HG02943 (cell line): ENCODE measurements around the gene CASKIN2.
"Not testable (repeated sequence)": the region's sequence is repeated elsewhere in the genome, so short reads cannot be mapped to it uniquely, and the experiment has no call there.

Experiments
- ATAC-seq: cut with Tn5 transposase; IDR thresholded peaks from one replicate; pipeline ENCODE4 v1.9.1; 2021; ENCODE audit warnings: mild to moderate bottlenecking, low read depth, moderate library complexity; ENCODE audit not compliant: unreplicated experiment

The CASKIN2 gene

DNA sequence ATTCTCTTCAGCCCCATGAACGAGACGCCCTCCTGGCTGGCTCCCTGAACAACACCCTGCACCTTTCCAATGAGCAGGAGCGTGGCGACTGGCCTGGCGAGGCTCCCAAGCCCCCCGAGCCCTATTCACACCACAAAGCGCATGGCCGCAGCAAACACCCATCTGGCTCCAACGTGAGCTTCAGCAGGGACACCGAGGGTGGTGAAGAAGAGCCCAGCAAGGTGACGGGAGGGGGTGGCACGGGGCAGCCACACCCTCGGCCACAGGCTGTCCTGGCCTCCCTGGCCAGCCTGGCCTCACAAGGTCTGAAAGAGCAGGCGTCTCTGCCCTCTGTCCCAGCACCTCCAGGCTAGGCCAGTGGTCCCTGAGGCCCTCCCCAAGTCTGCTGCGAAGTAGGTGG lies 23.7 kb downstream of the CASKIN2 start:
- no peak for ATAC-seq

DNA sequence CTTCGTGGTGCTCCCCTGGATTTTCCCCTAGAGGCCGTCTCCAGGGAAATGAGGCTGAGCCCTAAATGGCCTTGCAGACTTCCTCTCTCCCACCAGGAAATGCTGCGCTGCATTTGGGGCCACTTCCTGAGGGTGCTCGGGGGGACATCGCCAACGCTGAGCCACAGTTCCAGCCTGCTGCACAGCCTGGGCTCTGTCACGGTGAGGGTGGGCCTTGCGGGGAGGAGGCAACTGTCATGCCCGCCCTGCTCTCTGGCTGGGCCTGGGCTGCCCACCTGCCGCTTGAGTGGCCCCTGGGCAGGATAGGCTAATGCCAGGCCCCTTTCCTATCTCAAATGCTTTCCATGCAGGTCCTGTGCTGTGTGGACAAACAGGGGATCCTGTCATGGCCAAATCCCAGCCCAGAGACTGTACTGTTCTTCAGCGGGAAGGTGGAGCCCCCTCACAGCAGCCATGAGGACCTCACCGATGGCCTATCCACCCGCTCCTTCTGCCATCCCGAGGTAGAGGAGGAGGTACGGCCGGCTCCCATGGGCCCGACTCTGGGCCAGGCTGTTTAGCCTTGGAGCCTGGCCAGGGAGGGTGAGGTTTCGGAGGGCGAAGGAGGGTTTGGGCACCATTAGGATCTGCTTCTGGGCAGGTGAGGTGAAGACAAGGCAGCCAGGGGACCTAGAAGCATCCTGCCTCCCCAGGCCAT lies 24.2 kb downstream of the CASKIN2 start:
- no peak for ATAC-seq

DNA sequence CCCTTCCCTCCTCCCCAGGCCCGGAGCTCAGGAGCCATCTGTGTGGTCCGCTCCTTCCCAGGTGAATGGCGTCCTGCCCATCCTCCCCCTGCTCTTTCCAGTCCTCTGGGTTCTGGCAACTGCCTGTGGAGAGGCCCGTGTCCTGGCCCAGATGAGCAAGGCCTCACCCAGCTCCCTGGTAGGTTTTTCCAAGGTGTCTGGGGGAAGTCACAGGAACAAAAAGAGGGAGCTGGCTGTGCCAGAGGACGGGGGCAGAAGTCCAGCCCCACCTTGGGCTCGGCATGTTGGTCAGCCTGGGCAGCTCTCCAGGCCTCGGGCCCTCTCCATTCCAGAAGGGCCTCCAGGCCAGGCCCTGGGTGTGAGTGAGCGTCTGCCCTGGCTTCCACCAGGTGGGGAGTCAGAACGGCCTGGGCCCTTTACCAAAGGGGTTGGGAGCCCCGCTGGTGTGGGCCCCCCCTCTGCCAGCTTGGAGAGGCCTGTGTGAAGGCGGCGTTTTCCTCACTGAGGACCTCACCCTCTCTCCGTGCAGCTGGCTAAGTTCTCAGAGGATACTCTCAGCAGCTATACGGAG lies 25.1 kb downstream of the CASKIN2 start:
- ATAC-seq, result no peak

DNA sequence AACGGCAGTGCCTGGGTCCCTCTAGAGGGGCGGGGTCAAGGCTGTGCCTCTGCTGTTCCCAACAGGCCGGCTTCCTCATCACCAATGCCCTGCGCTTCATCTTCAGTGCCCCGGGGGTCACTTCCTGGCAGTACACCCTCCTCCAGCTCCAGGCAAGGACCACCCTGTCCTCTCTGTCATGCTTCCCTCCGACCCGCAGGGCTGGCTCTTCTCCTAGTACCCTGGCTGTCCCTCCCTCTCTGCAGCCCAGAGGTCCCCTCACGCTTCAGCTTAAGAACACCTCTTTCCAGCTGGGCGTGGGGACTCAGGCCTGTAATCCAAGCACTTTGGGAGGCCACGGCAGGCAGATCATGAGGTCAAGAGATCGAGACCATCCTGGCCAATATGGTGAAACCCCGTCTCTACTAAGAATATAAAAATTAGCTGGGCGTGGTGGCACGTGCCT lies 25.8 kb downstream of the CASKIN2 start:
- no peak for ATAC-seq

DNA sequence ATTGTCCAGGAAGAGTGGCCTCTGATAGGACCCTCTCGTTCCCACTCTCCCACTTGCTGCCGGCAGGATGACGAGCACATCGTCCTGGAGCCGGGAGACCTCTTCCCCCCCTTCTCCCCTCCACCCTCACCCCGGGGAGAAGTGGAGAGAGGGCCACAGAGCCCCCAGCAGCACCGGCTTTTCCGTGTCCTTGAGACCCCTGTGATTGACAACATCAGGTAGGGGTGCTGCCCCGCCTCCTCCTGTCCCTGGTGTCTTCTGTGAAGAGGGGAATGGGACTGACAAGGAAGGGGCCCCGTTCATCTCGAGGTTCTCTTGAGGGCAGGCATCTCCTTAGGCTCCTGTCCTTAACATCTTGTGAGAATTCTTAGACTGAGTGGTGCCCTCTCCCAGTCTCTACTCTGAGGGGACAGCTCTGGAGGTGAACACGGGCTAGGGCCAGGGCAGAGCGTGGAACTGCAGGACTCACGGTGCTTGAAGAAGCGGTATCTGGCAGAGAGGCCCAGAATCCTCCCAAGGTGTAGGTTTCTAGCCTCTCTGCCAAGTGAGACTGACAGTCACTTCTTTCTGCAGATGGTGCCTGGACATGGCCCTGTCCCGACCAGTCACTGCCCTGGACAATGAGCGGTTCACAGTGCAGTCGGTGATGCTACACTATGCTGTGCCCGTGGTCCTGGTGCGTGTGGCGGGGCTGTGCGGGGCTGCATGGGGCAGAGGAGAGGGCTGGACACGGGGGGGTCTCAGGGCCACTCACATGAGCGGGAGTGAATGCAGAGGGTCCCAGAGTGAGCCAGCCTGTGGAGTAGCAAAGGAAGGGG lies 26.4 kb downstream of the CASKIN2 start:
- no peak for ATAC-seq

DNA sequence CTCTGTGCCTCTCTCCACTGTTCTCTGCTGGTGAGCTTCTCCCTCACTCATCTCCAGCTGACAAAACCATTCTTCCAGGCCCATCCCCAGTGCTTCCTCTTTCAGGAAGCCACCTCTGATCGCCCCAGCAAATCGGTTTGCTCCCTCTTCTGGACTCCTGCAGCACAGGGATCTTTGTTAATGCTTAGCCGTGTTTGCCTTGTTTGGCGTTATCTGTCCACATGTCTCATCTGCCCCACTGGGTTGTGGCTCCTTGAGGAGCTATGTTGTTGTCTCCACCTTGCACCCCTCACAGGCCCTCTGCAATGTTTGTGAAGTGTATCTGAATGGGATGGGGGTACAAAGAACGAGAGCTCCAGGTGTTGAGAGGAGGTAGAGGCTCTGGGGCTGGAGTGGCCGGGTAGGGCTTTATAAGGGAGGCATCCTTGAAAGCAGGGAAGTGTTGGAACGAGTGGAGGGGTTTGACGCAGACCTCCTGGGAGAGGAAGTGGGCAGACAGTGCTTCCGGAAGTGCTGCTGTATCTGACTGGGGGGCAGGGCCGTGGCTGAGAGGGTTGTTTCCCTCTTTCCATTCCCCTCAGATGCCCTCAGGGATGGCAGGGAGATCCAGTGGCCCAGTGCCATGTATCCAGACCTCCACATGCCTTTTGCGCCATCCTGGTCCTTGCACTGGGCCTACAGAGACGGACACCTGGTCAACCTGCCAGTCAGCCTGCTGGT lies 27.8 kb downstream of the CASKIN2 start:
- no peak for ATAC-seq

DNA sequence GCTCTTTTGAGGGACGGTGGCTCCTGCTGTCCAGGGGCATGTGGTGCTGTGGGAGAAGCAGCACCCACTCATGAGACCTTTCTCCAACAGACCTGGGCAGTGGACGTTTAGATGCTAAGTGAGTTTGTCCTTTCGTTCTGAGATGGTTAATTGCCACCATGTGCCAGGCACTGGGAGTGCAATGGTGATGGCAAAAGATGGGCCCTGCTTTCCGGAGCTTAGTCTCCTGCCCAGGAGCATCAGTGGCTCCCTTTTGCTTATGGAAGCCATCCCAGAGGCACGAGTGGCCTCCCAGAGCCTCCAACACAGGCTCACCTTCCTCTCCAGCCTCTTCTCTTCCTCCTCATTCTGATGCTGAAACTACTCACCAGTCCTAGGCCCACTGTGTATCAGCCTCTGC lies 28.4 kb downstream of the CASKIN2 start:
- no peak for ATAC-seq

DNA sequence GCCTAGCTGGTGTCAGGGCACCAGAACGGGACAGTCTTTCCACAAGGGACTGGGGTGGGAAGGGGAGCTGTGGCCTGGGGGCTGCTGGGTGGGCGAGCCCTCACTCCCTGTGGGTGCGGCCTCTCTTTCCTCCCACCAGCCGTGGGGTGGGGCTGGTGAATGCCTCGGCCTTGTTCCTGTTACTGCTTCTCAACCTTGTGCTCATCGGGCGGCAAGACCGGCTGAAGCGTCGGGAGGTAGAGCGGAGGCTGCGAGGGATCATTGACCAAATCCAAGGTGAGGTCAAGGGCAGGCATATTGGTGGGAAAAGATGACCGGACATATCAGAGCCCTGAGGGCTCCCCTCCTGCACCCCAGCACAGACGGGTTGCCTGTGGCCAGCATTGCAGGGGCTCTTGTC lies 29.2 kb downstream of the CASKIN2 start:
- ATAC-seq, result no peak

DNA sequence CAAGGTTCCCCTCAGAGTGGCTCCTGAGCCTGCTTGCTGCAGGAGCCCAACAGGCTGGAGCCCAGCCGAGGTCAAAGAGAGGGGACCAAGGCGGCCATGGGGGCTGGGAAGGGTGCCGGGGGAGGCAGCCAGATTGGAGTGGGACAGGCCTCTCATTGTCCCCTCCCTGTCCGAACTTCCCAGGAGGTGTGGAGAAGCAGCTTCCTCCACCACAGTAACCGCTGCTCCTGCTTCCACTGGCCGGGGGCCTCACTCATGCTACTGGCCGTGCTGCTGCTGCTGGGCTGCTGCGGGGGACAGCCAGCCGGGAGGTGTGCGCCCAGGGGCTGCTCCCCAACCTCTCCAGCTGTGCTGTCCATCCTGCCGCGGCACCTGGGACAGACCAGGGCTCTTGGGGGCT lies 29.6 kb downstream of the CASKIN2 start:
- ATAC-seq, result no peak

DNA sequence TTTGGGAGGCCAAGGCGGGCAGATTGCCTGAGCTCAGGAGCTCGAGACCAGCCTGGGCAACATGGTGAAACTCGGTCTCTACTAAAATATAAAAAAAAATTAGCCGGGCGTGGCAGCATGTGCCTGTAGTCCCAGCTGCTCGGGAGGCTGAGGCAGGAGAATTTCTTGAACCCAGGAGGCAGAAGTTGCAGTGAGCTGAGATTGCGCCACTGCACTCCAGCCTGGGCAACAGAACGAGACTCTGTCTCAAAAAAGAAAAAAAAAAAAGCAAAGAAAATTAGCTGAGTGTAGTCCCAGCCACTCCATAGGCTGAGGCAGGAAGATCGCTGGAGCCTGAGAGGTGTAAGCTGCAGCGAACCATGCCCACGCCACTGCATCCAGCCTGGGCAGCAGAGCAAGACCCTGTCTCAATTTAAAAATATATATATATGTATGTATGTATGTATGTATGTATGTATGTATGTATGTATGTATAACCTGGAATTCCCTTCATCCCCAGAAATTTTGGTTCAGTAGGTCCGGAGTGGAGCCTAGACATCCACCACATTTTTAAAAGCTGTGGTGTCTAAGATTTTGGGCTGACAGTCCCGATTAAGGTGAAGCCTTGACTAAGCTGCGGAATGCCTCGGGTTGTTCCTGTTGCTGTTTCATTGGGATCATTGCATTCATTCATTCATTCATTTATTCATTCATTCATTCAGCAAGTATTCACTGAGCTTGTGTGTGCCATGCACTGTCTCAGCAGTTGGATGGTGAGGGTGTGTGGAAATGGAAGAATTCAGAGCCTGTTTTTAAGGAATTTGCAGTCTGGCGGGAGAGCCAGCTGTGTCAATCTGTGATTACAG lies 33.0 kb downstream of the CASKIN2 start:
- ATAC-seq, result no peak

DNA sequence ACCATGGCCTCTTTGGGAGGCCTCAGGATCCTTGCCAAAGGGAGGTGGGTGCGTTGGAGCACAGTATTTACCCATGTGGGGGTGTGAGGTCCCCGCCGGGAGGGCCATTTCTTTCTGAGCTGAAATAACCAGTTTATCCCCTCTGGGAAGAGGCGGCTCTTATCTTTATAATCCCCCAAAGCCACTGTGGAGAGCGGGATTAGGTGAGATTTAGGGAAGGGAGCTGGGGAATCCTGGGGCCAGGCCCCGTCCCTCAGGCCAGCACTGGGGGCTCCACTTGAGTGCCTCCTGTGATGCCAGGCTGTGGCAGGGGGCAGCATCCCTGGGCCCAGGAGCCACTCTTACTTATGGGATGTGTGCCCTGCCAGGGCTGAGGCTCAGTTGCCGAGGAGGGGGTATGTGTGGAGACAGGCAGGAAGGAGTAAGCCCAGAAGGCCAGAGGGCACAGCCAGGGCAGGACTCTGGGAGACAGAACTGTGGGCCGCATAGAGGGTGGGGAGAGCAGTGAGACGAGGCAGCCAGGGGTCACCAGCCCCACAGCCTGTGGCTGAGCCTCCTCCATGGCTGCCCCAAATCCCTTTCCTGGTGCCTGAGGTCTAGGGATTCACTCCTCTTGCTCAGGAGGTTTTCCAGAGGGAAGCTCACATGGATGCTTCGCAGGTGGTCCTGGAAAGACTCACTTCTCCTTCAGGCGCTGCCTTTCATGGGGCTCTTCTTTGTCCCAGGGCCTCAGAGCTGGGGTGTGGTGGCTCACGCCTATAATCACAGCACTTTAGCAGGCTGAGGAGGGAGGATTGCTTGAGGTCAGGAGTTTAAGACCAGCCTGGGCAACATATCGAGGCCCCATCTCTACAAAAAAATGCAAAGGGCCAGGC lies 33.9 kb downstream of the CASKIN2 start:
- no peak for ATAC-seq

DNA sequence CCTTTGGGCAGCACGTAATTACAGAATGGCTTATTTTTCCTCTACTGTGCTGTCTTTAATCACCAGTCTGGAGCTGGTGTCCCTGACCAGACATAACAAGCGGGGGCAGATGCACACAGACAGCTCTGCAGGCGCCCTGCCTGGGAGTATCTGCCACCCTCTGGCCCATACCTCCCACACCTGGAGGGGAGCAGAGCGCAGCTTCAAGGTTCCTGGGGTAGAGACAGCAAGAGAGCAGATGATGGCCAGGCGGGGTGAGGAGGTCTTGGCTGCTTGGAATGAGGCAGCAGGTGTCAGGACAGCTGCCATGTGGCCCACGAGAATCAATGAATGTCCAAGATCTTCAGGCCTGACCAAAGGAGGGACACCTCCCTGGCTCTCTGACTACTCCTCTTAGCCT lies 35.1 kb downstream of the CASKIN2 start:
- ATAC-seq, result no peak

DNA sequence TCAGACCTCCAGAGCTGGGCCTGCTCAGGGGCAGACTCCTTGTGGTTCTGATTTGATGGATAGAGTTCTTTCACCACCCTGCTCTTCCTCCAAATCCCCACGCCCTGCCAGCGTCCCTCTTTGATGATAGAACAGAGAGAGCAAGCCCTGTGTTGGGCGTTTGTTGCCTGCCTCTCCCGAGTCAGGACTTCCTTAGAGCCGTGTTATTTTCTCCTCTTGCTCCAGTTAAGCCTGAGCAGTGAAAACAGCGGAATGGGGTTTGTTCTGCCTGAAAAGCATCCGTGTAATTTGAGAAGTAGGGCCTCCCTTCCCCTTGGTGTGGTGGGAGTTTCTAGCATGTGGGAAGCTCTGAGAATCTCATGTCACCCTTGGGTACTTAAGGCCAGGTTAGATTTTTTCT lies 36.8 kb downstream of the CASKIN2 start:
- ATAC-seq, result no peak

DNA sequence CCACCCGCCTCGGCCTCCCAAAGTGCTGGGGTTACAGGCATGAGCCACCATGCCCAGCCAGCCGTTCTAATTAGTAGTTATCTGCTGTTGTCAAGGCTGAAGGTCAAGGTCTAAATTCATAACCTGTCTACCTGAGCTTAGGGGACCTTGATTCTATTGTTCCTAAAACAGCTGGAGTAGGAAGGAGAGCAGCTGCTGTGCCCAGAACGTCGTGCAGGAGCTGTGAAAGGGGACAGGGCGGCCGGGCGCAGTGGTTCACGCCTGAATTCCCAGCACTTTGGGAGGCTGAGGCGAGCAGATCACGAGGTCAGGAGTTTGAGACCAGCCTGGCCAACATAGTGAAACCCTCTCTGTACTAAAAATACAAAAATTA lies 37.9 kb downstream of the CASKIN2 start:
- not testable (repeated sequence) for ATAC-seq

DNA sequence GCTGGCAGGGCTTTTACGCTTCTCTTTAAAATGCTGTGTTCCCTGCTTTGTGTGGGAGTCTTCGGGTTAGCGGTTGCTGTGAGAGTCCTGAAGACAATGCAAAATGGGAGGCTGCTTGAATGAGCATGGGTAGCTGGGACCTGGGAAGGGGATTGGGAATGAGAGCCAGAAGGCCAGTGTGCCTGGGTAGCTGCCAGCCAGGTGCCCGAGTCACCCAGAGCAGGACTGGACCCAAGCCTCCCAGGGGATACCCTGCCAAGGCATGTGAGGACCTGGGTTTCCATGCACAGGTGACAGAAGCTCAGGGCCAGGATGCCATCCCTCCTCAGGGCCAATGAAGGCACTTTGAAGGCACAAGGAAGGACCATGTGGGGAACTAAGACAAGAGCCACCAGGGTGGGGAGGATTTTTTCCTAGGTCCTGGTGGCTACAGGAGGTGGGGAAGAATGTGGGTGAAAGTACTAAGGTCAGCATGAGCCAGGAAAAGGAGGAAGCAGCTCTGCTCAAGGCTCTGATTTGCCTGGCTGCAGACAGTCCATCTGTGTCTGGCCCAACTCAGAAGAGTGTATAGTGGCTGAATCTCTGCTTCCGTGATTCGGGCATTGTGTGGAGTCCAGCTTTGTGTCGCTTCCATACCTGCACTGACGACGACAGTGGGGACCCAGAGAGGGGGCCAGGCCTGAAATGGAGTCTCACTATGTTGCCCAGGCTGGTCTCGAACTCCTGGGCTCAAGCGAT lies 38.4 kb downstream of the CASKIN2 start:
- ATAC-seq, result no peak

DNA sequence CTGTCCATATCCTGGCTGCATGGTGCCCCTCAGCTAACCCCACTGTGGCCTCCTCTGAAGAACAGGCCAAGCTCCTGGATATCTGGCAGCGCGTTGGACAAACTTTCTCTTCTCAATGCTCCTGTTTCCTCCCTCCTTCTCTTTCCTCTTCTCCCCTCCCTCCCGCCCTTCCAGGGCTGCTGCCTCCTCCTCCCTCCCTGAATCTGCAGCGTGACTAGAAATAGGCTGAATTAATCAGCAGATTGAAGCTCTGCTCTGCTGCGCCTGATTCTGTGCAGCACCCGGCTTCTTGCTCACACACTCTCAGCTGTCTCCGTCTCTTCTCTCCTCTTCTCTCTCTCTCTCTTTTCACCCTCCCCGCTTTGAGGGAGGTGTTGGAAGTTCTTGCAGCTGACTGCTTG lies 39.1 kb downstream of the CASKIN2 start:
- ATAC-seq, result no peak

DNA sequence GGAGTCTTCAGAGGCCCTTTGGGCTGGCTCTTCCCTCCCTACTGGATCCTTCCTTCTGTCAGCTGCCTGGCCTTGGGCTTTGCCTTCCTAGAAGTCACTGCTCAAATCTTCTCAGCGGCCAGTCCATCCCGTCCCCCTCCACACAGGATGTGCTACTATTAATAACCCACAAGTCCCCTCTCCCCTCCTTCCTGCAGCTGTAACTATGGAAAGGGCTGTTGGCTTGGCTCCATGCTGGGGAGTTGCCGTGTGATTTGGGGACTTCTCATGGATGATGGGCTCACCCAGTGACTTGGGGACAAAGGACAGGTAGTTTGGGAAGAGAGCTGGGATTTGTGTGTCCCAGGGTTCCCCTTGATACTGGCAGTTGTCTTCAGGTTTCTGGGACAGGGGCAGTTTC lies 39.5 kb downstream of the CASKIN2 start:
- ATAC-seq, result no peak

DNA sequence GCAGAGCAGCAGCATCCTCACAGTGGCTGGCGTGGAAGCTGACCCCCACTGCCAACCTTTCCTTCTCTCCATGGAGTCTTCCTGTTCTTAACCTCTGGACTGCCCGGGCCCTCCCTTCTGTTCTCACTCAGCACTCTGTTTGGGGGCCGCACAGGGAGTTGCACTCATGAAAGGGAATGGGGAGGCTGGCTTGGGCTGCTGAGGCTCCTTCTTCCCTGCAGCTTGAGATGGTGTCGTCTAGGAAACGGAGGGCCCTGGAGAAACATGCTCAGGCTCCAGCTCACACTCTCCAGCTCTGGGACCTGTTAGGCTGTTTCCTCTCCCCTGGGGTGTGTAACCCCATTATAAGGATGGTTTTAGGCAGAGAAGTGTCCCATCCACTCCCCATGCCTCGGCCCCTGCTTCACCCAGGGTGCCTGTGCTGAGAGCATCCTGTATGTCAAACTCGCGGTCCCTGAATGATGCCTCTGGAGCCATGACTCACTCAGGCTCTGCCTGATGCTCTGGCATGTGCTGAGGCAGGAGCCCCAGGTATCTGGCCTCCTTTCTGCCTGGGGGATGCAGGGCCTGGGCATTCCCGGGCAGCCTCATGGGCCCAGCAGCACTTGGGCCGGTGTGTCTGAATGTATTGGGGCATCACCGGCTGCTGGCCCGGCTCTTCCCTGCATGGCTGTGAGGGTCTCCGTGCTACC lies 40.0 kb downstream of the CASKIN2 start:
- ATAC-seq, result no peak
